Measurements from ENCODE around the gene PPME1. TPM values are rescaled to one million over a fixed set of nuclear protein-coding genes. Genes with fewer than 3 reads are reported as not detected.
"Not testable (repeated sequence)": the region's sequence is repeated elsewhere in the genome, so short reads cannot be mapped to it uniquely, and the experiment has no call there.

The PPME1 gene
- total RNA-seq, 4 donors from 2014 or later, result 17.1 to 71.0 (median 29.7) TPM

DNA sequence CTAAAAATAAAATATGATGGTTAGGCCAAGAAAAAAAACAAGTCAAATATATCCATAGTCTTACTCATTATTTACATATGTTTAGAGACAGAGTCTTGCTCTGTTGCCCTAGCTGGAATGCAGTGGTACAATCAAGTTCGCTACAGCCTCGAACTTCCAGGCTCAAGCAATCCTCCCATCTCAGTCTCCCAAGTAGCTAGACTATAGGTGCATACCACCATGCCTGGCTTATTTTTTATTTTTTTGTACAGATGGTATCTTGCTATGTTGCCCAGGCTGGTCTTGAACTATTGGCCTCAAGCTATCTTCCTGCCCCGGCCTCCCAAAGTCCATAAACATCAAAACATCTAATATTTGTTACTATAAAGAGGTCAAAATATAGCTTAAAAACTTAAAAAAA is 36.4 kb upstream of the PPME1 start:
- DNase-seq, result no peak

DNA sequence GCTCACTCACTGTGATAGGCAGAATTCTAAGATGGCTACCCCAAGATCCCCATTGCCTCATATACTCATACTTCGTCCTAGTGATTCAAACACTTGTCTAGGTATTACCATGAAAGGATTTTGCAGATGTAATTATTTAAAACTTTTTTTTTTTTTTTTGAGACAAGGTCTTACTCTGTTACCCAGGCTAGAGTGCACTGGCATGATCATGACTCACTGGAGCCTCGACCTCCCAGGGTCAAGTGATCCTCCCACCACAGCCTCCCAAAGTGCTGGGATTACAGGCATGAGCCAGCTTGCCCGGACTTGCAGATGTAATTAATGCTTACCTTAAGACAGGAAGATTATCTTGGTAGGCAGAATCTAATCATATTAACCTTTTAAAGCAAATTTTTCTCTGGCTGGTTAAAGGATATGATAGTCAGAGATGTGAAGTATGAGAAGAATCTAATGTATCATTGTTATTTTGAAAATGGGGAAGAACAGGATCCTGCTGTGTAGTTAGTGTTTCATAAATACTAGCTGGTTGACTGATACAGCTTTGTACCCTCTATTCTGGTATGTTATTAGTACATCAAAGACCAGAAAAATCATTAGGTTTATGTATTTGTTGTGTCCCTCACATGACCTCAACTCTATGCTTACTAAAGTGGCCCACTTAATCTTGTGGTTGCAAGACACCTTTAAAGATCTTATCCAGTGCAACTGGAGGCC is 35.8 kb upstream of the PPME1 start:
- Histone ChIP-seq H3K4me3 (no peak overlapping the region), H3K4me1 (no peaks in the 10 kb centered on the region), H3K36me3 (peaks cover 0 to 38% (median 0%) of the 10 kb centered on the region in 3 donors), H3K27me3 (no peaks in the 10 kb centered on the region), H3K9me3 (no peaks in the 10 kb centered on the region), H3K27ac (no peak overlapping the region)
- DNase-seq, result no peak
- TF ChIP-seq POLR2A (IDR thresholded peaks at IDR 0.05), result no peak
- TF ChIP-seq, protein P1, sequence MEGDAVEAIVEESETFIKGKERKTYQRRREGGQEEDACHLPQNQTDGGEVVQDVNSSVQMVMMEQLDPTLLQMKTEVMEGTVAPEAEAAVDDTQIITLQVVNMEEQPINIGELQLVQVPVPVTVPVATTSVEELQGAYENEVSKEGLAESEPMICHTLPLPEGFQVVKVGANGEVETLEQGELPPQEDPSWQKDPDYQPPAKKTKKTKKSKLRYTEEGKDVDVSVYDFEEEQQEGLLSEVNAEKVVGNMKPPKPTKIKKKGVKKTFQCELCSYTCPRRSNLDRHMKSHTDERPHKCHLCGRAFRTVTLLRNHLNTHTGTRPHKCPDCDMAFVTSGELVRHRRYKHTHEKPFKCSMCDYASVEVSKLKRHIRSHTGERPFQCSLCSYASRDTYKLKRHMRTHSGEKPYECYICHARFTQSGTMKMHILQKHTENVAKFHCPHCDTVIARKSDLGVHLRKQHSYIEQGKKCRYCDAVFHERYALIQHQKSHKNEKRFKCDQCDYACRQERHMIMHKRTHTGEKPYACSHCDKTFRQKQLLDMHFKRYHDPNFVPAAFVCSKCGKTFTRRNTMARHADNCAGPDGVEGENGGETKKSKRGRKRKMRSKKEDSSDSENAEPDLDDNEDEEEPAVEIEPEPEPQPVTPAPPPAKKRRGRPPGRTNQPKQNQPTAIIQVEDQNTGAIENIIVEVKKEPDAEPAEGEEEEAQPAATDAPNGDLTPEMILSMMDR (IDR thresholded peaks at IDR 0.05), result no peak

More for the DNA sequence above, 36.4 kb upstream of the PPME1 start:
- Histone ChIP-seq H3K36me3 (peaks cover 0 to 38% (median 0%) of the 10 kb centered on the region in 3 donors), H3K9me3 (no peaks in the 10 kb centered on the region), H3K4me3 (no peak overlapping the region), H3K4me1 (no peaks in the 10 kb centered on the region), H3K27me3 (no peaks in the 10 kb centered on the region), H3K27ac (no peak overlapping the region)
- no peak for TF ChIP-seq POLR2A (IDR thresholded peaks at IDR 0.05)
- TF ChIP-seq, protein P1 (IDR thresholded peaks at IDR 0.05), result no peak

DNA sequence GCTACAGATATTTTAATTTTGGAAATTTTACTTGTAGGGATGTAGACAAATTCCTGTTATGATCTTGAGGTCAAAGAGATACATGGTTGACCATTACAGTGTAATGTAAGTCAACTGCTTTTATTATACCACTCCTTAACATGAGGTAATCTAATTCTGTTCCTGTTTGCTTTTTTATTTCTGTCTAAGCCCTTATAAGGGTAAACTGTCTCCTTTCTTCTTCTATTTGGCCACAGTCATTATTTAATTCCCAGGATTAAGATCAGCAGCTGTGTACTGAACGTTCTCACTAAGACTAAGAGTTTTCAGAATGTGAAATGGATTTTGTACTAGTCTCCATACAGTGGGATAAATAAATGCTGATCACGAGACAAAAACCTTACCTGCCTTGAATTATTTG is 33.1 kb upstream of the PPME1 start:
- no peak overlapping the region for H3K4me3 ChIP-seq
- no peak overlapping the region for H3K27ac ChIP-seq
- TF ChIP-seq POLR2A (IDR thresholded peaks at IDR 0.05), result no peak
- TF ChIP-seq, protein P1 (IDR thresholded peaks at IDR 0.05), result no peak
- no peaks in the 10 kb centered on the region for H3K4me1 ChIP-seq
- H3K36me3 ChIP-seq, result peaks cover 0 to 22% (median 0%) of the 10 kb centered on the region in 3 donors
- no peaks in the 10 kb centered on the region for H3K9me3 ChIP-seq
- H3K27me3 ChIP-seq, result no peaks in the 10 kb centered on the region
- DNase-seq, result no peak

DNA sequence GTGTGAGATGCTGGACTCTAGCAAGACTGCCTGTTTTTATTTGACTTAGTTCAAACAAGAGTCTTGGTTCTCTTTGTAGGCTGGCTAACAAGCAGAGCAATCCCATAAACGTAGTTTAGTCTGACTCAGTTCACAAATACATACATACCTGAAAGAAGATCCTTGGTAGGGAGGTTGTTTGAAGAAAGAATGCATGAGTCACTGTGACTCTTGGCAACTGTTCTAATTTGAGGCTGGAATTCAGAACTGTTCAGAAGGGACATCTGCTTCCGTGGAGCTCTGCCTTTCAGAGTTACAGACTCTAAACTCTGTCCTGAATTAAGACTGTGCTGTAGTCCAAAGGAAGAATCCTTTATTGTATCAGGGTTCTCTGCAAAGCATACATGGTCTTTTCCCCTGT is 32.5 kb upstream of the PPME1 start:
- Histone ChIP-seq H3K4me3 (no peak overlapping the region), H3K27ac (no peak overlapping the region), H3K27me3 (no peaks in the 10 kb centered on the region), H3K4me1 (no peaks in the 10 kb centered on the region), H3K9me3 (no peaks in the 10 kb centered on the region), H3K36me3 (peaks cover 0 to 17% (median 0%) of the 10 kb centered on the region in 3 donors)
- DNase-seq, result no peak
- no peak for TF ChIP-seq POLR2A (IDR thresholded peaks at IDR 0.05)
- TF ChIP-seq, protein P1 (IDR thresholded peaks at IDR 0.05), result no peak

DNA sequence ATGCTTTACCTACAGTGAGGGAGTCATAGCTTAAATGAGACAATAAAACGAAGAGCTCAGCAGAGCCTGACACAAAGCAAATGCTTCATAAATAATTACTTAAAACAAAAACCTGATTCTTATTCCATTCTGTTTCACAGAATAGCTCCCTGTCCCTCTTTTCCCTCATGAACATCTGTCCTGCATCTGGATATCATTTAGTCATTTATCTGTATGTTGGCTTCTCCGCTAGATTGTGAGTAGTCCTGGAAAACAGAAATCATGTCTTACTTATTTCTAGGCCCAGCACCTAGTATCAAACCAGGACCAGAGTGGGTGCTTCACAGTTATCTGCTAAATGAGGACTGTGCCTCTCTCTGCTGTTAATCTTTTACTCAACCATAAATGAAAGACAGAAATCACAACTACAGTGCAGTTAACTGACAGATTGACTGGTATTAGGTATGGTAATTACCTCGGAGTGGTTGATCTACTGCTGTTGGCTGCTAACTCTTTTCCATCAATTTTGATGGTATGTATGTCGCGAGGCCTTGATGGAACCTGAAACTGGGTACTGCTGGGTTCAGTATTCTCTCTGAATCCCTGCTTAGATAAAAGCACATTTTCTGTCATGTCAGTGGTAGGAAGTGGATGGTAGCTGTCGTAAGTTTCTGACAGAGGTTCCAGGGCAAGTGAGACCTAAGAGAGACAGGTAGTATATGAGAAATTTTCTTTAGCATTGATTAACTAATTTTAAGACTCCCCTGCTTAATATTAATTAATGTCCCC is 31.8 kb upstream of the PPME1 start:
- Histone ChIP-seq H3K4me1 (no peaks in the 10 kb centered on the region), H3K4me3 (no peak overlapping the region), H3K36me3 (peaks cover 0 to 17% (median 0%) of the 10 kb centered on the region in 3 donors), H3K9me3 (no peaks in the 10 kb centered on the region), H3K27ac (no peak overlapping the region), H3K27me3 (no peaks in the 10 kb centered on the region)
- no peak for DNase-seq
- no peak for TF ChIP-seq POLR2A (IDR thresholded peaks at IDR 0.05)
- TF ChIP-seq, protein P1 (IDR thresholded peaks at IDR 0.05), result no peak

DNA sequence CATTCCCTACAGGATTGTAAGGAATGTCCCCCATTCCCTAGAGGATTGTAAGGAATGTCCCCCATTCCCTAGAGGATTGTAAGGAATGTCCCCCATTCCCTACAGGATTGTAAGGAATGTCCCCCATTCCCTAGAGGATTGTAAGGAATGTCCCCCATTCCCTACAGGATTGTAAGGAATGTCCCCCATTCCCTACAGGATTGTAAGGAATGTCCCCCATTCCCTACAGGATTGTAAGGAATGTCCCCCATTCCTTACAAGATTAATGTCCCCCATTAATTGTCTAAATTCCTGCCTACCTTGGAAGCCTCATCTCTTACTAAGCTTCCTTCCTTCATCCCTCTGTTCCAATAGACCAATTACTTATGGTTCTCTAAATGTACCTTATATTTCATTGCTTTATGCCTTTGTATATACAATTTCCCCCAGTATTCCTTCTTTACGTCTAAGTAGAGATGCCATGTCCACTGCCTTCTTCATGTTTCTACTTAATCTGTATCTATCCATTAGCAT is 31.1 kb upstream of the PPME1 start:
- H3K4me3 ChIP-seq, H3K27me3 ChIP-seq, H3K27ac ChIP-seq, DNase-seq, H3K4me1 ChIP-seq, H3K9me3 ChIP-seq: not testable (repeated sequence)
- peaks cover 0 to 17% (median 0%) of the 10 kb centered on the region in 3 donors for H3K36me3 ChIP-seq

Data from Peyer's patch (tissue), 4 donors.